HCT116 (cell line): ENCODE data around the gene SNAP29.

Source experiments
- ATF3 ChIP-seq: IDR thresholded peaks from 2 replicates; pipeline ENCODE4 v1.6.1; 2012
- SIN3A ChIP-seq: IDR thresholded peaks from 2 replicates; pipeline ENCODE4 v1.6.1; 2012; ENCODE audit warnings: low read depth
- ZBTB33 ChIP-seq: IDR thresholded peaks from 2 replicates; pipeline ENCODE4 v1.6.1; 2011; ENCODE audit warnings: mild to moderate bottlenecking, low read length, moderate library complexity; ENCODE audit not compliant: insufficient replicate concordance; ENCODE audit errors: extremely low read depth

GRCh38 chr22:20904008-20904979 is 45.5 kb downstream of the SNAP29 start:
- TF ChIP-seq ZBTB33 (no peak), SIN3A (no peak), ATF3 (peak; percentile 70; the same call in 1 of the 2 replicates)
